NCI-H748 (cell line): ENCODE results near the gene C1GALT1.
"Not testable (repeated sequence)": the region's sequence is repeated elsewhere in the genome, so short reads cannot be mapped to it uniquely, and the experiment has no call there.

ENCODE experiments used
- DNase-seq: peaks from one replicate; lab custom pipeline; 2025; ENCODE audit not compliant: unreplicated experiment; lab: John Stamatoyannopoulos, UW

Gene C1GALT1

GRCh38 chr7:7231865-7232264 is 49.5 kb downstream of the C1GALT1 start:
- no peak for DNase-seq

GRCh38 chr7:7235347-7235746 is 53.0 kb downstream of the C1GALT1 start:
- DNase-seq, result no peak

DNA sequence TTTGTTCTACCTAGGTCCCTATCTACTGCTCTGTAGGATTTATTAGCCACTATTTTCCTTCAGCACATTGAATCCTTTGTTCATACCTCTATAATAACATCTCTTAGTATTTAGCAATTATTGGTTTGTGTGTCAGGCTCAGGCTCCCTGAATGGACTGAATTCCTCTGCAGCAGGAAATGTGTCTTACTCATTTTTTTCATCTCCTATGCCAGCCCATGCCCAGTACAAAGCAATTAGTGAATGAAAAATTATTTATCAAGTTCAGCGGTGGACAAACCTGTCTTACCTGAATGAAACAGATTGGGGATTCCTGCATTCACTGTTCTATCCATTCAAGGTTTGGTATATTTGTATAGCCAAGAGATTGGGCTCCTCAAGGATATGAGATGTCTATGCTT is 53.7 kb downstream of the C1GALT1 start:
- DNase-seq, result no peak

- no peak for DNase-seq
Observed at GRCh38 chr7:7237201-7237977, 55.0 kb downstream of the C1GALT1 start.

DNA sequence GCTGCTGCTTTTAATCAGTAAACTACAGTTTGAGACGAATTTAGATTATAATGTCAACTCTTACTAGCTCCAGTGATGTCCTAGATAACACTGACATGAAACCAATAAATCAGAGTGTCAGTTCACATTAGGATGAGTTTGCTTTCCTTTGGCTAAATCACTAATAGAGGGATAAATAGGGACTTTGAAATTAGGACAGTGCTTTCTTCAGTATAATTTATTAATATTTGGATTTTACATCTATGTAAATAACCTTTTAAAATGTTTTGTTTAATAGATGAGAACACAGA is 55.6 kb downstream of the C1GALT1 start:
- DNase-seq, result no peak

GRCh38 chr7:7239346-7239745 is 57.0 kb downstream of the C1GALT1 start:
- no peak for DNase-seq

- no peak for DNase-seq
Observed at GRCh38 chr7:7242899-7243298, 60.6 kb downstream of the C1GALT1 start.

DNA sequence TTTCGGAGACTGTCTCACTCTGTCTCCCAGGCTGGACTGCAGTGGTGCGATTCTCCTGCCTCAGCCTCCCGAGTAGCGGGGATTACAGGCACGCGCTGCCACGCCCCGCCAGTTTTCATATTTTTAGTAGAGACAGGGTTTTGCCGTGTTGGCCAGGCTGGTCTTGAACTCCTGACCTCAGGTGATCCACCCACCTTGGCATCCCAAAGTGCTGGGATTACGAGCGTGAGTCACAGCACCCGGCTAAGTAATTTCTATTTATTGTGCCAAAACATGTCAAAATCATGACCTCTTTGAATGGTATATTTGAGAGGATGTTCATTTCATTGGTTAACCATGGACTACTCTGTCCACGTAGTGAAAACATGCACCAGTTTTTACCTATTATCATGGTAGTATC is 62.9 kb downstream of the C1GALT1 start:
- DNase-seq, result not testable (repeated sequence)

- DNase-seq, result no peak
Observed at GRCh38 chr7:7246223-7246622, 63.9 kb downstream of the C1GALT1 start.

DNA sequence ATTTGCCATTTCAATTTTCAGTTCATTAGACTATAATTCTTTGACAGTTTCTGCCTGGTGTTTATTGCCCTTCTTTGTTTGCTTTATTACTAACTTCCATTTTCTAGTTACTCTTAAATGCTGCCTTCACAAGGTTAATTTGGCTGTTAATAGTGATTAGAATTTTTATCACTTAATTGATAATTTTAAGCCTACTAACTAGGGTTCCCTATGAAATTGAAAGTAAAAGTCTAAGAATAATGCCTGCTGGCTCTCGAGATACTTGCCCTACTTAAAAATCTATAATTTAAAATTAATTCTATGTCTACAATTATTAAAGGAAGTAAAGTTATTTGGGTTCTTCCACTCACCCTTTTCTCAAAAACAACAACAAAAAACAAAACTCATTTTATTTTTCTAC is 65.3 kb downstream of the C1GALT1 start:
- no peak for DNase-seq

GRCh38 chr7:7249814-7250213 is 67.5 kb downstream of the C1GALT1 start:
- no peak for DNase-seq

- no peak for DNase-seq
Observed at GRCh38 chr7:7251742-7252141, 69.4 kb downstream of the C1GALT1 start.

DNA sequence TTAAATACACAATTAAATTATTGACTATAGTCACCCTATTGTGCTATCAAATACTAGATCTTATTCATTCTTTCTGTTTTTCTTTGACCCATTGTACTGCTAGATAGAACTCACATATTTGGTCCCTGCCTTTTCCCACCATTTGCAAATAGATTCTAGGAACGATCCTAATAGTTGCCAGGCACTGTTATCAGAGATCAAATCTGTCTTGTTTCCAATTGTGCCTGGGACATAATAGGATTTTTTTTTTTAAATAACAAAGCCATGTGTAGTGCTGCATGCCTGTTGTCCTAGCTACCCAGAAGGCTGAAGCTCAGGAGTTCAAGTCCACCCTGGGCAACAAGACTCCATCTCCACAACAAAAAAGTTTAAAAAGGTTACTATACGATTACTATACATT is 72.0 kb downstream of the C1GALT1 start:
- no peak for DNase-seq

DNA sequence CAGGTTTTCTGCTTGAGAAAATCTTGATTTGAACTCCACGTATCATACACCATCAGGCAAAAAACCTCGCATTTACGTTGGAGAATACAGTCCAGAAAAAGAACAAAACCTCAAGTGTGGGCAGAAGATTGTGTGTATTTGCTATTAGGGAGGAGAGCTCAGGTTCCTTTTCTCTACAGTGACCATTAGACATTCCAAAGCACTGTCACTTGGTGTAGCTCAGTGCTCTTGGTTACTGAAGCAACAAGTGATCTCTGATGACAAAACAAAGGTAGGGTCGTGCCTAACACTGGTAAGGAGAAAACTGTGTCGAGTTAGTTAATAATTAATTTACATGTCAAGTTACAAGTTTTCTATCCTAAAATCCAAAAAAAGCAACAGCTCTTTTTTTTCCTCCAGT is 72.6 kb downstream of the C1GALT1 start:
- DNase-seq, result no peak

- DNase-seq, result no peak
Observed at GRCh38 chr7:7256731-7257274, 74.5 kb downstream of the C1GALT1 start.

DNA sequence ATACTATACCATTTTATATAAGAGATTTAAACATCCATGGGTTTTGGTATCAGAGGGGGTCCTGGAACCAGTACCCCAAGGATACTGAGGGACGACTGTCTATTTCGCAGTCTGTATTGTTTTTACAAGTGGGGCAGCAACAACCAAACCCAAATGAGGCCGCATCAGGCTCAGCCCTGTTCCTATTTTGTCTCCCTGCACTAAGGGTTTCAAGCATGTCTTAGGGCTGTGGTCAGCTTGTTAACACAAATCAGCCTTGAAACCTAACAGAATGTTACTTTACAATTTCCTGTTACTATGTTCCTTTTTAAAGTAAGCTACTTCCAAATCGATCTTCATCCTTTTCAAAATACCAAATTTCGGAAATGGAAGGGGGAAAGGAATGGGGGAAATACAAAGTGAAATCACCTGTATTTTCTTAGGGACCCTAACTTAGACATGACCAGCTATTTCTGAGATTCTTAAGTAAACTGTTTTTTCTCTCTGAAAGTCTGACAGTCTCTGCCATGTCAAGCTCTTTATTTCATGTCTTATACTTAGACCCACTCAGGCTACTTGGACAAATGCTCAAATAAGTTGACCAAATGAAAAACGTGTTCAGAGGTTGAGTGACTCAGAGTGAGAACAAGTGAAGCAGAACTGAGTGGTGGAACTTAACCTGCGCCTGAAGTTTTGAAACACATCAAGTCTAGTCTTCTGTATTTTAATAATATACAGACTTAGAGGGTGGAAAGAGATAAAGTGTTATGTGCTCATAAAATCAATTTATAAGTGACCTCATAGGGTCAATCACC is 75.8 kb downstream of the C1GALT1 start:
- no peak for DNase-seq

DNA sequence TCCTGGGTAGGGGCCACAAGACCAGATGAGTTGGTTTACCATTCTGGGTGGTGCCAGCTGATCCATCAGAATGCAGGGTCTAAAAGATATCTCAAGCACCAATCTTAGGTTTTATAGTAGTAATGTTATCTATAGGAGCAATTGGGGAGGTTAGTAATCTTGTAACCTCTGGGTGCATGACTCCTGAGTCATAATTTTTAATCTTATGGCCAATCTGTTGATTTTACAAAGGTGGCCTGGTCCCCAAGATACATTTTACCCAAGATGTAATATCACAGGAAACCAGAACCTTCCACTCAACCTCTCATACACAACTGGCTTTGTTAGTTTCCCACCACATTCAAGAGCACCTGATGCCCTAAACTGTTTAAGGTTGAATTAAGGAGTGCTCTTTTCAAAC is 79.5 kb downstream of the C1GALT1 start:
- DNase-seq, result no peak

- no peak for DNase-seq
Observed at GRCh38 chr7:7263297-7264230, 81.2 kb downstream of the C1GALT1 start.

GRCh38 chr7:7264306-7265040 is 82.1 kb downstream of the C1GALT1 start:
- no peak for DNase-seq
